Common myeloid progenitor, CD34-positive (primary cell): ENCODE data around the gene LGI4.

Experiments used
- CTCF ChIA-PET: fragments of 350-600 bp; sonication (Branson Sonifier 250); formaldehyde crosslinking; loops from one replicate; lab custom pipeline; 2021; ENCODE audit warnings: antibody characterized with exemption; lab: Charles Lee
- POLR2A ChIA-PET: fragments of 350-600 bp; sonication (Branson Sonifier 250); formaldehyde crosslinking; loops from one replicate; lab custom pipeline; 2021; ENCODE audit warnings: antibody characterized with exemption; lab: Charles Lee
- DNase-seq, 3 donors: peaks; one replicate each; pipeline versions ENCODE4 v3.0.0 to v3.0.0-alpha.2; 2013
- H3K27ac ChIP-seq, 2 experiments: 1 replicate in 1 of 2; 2 replicates in 1 of 2; pipeline ENCODE4 v1.7.0; 2013; ENCODE audit warnings: inconsistent platforms in 2 of 2, low read length in 2 of 2, mild to moderate bottlenecking in 2 of 2, low read depth in 1 of 2, moderate library complexity in 1 of 2; ENCODE audit not compliant: severe bottlenecking in 2 of 2, insufficient read depth in 1 of 2, poor library complexity in 1 of 2
- H3K27me3 ChIP-seq, 5 experiments: replicated peaks in 2 of 5; 1 replicate in 3 of 5; 2 replicates in 2 of 5; pipeline versions ENCODE4 v1.6.1 to v1.7.0; 2013; ENCODE audit warnings: low read length in 4 of 5, mild to moderate bottlenecking in 2 of 5, moderate library complexity in 2 of 5, inconsistent platforms in 1 of 5; ENCODE audit not compliant: insufficient read depth in 5 of 5, control insufficient read depth in 4 of 5
- H3K36me3 ChIP-seq, 4 experiments: 1 replicate in 2 of 4; 2 replicates in 2 of 4; pipeline versions ENCODE4 v1.6.1 to v1.7.0; 2013; ENCODE audit warnings: low read length in 3 of 4, control low read depth in 1 of 4, mild to moderate bottlenecking in 1 of 4; ENCODE audit not compliant: control insufficient read depth in 4 of 4, insufficient read depth in 4 of 4
- H3K4me1 ChIP-seq, 4 experiments: 1 replicate in 3 of 4; 2 replicates in 1 of 4; pipeline versions ENCODE4 v1.6.1 to v1.7.1; 2013; ENCODE audit warnings: low read length in 3 of 4, mild to moderate bottlenecking in 3 of 4, control low read depth in 1 of 4, inconsistent platforms in 1 of 4, moderate library complexity in 1 of 4; ENCODE audit not compliant: control insufficient read depth in 4 of 4, insufficient read depth in 4 of 4; ENCODE audit errors: control extremely low read depth in 1 of 4
- H3K4me3 ChIP-seq, 7 experiments: 1 replicate in 4 of 7; 2 replicates in 3 of 7; pipeline versions ENCODE4 v1.5.1 to v1.7.0; 2013; ENCODE audit warnings: mild to moderate bottlenecking in 7 of 7, low read length in 6 of 7, moderate library complexity in 6 of 7, inconsistent platforms in 2 of 7, low read depth in 2 of 7, control low read depth in 1 of 7; ENCODE audit not compliant: insufficient read depth in 4 of 7, control insufficient read depth in 1 of 7; ENCODE audit errors: extremely low read depth in 1 of 7
- H3K9me3 ChIP-seq, 5 experiments: 1 replicate in 4 of 5; 2 replicates in 1 of 5; pipeline versions ENCODE4 v1.6.1 to v1.7.1; 2013; ENCODE audit warnings: low read length in 4 of 5, mild to moderate bottlenecking in 2 of 5, inconsistent platforms in 1 of 5, low read depth in 1 of 5, moderate library complexity in 1 of 5; ENCODE audit not compliant: control insufficient read depth in 4 of 5, insufficient read depth in 2 of 5; ENCODE audit errors: control extremely low read depth in 1 of 5
- WGBS: methylation state at CpG from one replicate; pipeline ENCODE4 v1.1.5; 2013; ENCODE audit not compliant: insufficient coverage; 5-methylcytosine and 5-hydroxymethylcytosine counted together

The LGI4 gene

GRCh38 chr19:35167251-35168119 is 32.6 kb upstream of the LGI4 start:
- ChIA-PET POLR2A (interaction anchor here (0.6 to 1.1 kb wide), 3 partner anchors 13 to 142 kb away, joined by 3 to 4 read pairs (median 3); partner anchors contain the start of gene FXYD5), CTCF (interaction anchor here (1.5 to 4.2 kb wide), 4 partner anchors 9 to 36 kb away, joined by 4 to 18 read pairs (median 8); no protein-coding TSS in a partner anchor)
- H3K4me3 ChIP-seq: peak overlapping the region in 4 of 7 experiments; percentile 10 to 45 (median 40)
- H3K27ac ChIP-seq: peak overlapping the region; percentile 4 to 69
- peaks cover 22 to 75% (median 61%) of the 10 kb centered on the region in 4 experiments for H3K36me3 ChIP-seq
- peaks cover 14 to 54% (median 38%) of the 10 kb centered on the region in 4 experiments for H3K4me1 ChIP-seq
- DNase-seq: peak; percentile 37 to 86 (median 81)
- H3K27me3 ChIP-seq: no peaks in the 10 kb centered on the region
- WGBS: 50% methylated on average over 4 of the region's 5 CpGs
- peaks cover 0 to 27% (median 9%) of the 10 kb centered on the region in 5 experiments for H3K9me3 ChIP-seq

- H3K36me3 ChIP-seq: peaks cover 30 to 81% (median 68%) of the 10 kb centered on the region in 4 experiments
- ChIA-PET POLR2A (no interaction called here), CTCF (interaction anchor here (1.1 to 4.2 kb wide), 6 partner anchors 7 to 37 kb away, joined by 3 to 18 read pairs (median 4); no protein-coding TSS in a partner anchor)
- H3K9me3 ChIP-seq: peaks cover 0 to 36% (median 13%) of the 10 kb centered on the region in 5 experiments
- peak overlapping the region in 1 of 2 experiments; percentile 69 for H3K27ac ChIP-seq
- peak overlapping the region in 3 of 7 experiments; percentile 27 to 45 (median 30) for H3K4me3 ChIP-seq
- 100% methylated on average over 1 of the region's 7 CpGs for WGBS
- DNase-seq: no peak
- no peaks in the 10 kb centered on the region for H3K27me3 ChIP-seq
- peaks cover 14 to 44% (median 30%) of the 10 kb centered on the region in 4 experiments for H3K4me1 ChIP-seq
Measured at GRCh38 chr19:35166100-35167063, 31.5 kb upstream of the LGI4 start.

- 97% methylated on average over 4 of the region's 5 CpGs for WGBS
- CTCF ChIA-PET: interaction anchor here (1.2 kb wide), 1 partner anchor 13 kb away, joined by 4 read pairs; no protein-coding TSS in a partner anchor
- Histone ChIP-seq H3K36me3 (peaks cover 38 to 86% (median 75%) of the 10 kb centered on the region in 4 experiments), H3K4me1 (peaks cover 14 to 37% (median 30%) of the 10 kb centered on the region in 4 experiments), H3K27me3 (no peaks in the 10 kb centered on the region), H3K4me3 (no peak overlapping the region), H3K27ac (peak overlapping the region in 1 of 2 experiments; percentile 44), H3K9me3 (peaks cover 0 to 37% (median 13%) of the 10 kb centered on the region in 5 experiments)
- no peak for DNase-seq
- POLR2A ChIA-PET: no interaction called here
Measured at GRCh38 chr19:35165200-35166058, 30.6 kb upstream of the LGI4 start.

- CTCF ChIA-PET: interaction anchor here (1.8 kb wide), 1 partner anchor 10 kb away, joined by 6 read pairs; the partner anchor contains the start of gene FXYD5
- Histone ChIP-seq H3K27me3 (no peaks in the 10 kb centered on the region), H3K27ac (no peak overlapping the region), H3K36me3 (peaks cover 44 to 85% (median 76%) of the 10 kb centered on the region in 4 experiments), H3K4me1 (peaks cover 14 to 35% (median 25%) of the 10 kb centered on the region in 4 experiments), H3K4me3 (no peak overlapping the region), H3K9me3 (peaks cover 0 to 37% (median 13%) of the 10 kb centered on the region in 5 experiments)
- POLR2A ChIA-PET: no interaction called here
- DNase-seq: no peak
- 100% methylated on average over 1 of the region's 2 CpGs for WGBS
Measured at GRCh38 chr19:35164418-35164817, 29.6 kb upstream of the LGI4 start.

GRCh38 chr19:35162471-35163326 is 27.8 kb upstream of the LGI4 start:
- no peak overlapping the region for H3K4me3 ChIP-seq
- DNase-seq: no peak
- H3K27me3 ChIP-seq: no peaks in the 10 kb centered on the region
- POLR2A ChIA-PET: interaction anchor here (1.5 kb wide), 1 partner anchor 9 kb away, joined by 5 read pairs; the partner anchor contains the start of gene FXYD5
- no peak overlapping the region for H3K27ac ChIP-seq
- peaks cover 50 to 91% (median 82%) of the 10 kb centered on the region in 4 experiments for H3K36me3 ChIP-seq
- H3K9me3 ChIP-seq: peaks cover 0 to 37% (median 13%) of the 10 kb centered on the region in 5 experiments
- CTCF ChIA-PET: interaction anchor here (0.9 to 1.8 kb wide), 8 partner anchors 8 to 101 kb away, joined by 3 to 6 read pairs (median 3); partner anchors contain the start of gene FXYD5
- 99% methylated on average over 5 of the region's 6 CpGs for WGBS
- peaks cover 8 to 22% (median 14%) of the 10 kb centered on the region in 4 experiments for H3K4me1 ChIP-seq
